Limb (tissue), 2 donors: ENCODE data around the gene DLK2.
A peak's percentile ranks its signal among the peaks of the same experiment; 100 is the strongest.
"Not testable (repeated sequence)": the region's sequence is repeated elsewhere in the genome, so short reads cannot be mapped to it uniquely, and the experiment has no call there.

Experiments
- DNase-seq, 2 donors: peaks; one replicate each; pipeline ENCODE4 v3.0.0-alpha.2; 2016; ENCODE audit errors: extremely low spot score in 2 of 2

The DLK2 gene

GRCh38 chr6:43481591-43482236 lies 26.4 kb upstream of the DLK2 start:
- no peak for DNase-seq

GRCh38 chr6:43481075-43481474 lies 25.7 kb upstream of the DLK2 start:
- DNase-seq = no peak

DNA sequence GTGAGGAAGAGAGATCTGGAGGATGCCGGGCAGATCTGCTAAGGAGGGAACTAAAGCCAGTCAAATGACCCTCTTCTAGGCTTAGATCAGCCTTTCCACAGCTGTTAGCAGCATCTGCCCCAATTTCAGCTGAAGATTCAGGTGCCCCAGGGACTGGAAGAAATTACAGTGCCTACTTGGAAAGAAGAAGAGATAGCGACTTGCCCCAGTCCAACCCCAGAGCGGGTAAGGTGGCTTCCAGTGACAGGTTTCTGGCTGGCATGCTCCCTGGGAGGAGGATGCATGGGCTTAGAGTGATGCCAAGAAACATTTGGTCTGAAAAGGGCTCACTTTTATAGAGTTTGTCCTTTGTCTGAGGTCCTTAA lies 22.6 kb upstream of the DLK2 start:
- no peak for DNase-seq

GRCh38 chr6:43477235-43478007 lies 22.1 kb upstream of the DLK2 start, which contains the start of gene TJAP1:
TSS of gene TJAP1 (plus strand) at chr6:43477570. CDS start at chr6:43499002, 21,432 bp downstream.
- DNase-seq = peak; percentile 85 to 99

- DNase-seq = no peak
Measured at GRCh38 chr6:43476746-43477145, 21.4 kb upstream of the DLK2 start.

GRCh38 chr6:43475516-43475915 lies 20.2 kb upstream of the DLK2 start:
- no peak for DNase-seq

DNA sequence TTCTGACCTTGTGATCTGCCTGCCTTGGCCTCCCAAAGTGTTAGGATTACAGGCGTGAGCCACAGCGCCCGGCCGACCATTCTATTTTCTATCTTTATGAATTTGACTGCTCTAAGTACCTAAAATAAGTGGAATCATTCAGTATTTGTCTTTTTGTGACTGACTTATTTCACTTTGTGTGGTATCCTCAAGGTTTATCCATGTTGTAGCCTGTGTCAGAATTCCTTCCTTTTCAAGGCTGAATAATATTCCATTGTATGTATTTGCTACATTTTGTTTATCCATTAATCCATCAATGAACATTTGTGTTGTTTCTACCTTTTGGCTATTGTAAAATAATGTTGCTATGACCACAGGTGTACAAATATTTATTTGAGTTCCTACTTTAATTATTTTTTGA lies 17.2 kb upstream of the DLK2 start:
- no peak for DNase-seq

GRCh38 chr6:43471399-43471798 lies 16.1 kb upstream of the DLK2 start:
- no peak for DNase-seq

DNA sequence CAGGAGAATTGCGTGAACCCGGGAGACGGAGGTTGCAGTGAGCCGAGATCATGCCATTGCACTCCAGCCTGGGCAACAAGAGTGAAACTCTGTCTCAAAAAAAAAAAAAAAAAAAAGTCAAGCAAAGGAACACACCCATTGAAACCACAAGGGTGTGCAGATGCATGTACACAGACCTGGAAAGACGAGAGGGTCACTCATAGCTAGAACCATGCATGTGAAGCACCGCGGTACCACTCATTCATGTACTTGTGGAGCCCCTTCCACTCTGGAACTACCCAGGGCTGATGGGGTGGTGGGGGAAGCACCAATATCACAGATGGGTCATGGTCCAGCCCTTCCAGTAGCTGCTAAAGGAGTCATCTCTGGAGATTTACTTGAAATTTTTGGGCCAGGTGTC lies 14.6 kb upstream of the DLK2 start:
- DNase-seq = no peak

DNA sequence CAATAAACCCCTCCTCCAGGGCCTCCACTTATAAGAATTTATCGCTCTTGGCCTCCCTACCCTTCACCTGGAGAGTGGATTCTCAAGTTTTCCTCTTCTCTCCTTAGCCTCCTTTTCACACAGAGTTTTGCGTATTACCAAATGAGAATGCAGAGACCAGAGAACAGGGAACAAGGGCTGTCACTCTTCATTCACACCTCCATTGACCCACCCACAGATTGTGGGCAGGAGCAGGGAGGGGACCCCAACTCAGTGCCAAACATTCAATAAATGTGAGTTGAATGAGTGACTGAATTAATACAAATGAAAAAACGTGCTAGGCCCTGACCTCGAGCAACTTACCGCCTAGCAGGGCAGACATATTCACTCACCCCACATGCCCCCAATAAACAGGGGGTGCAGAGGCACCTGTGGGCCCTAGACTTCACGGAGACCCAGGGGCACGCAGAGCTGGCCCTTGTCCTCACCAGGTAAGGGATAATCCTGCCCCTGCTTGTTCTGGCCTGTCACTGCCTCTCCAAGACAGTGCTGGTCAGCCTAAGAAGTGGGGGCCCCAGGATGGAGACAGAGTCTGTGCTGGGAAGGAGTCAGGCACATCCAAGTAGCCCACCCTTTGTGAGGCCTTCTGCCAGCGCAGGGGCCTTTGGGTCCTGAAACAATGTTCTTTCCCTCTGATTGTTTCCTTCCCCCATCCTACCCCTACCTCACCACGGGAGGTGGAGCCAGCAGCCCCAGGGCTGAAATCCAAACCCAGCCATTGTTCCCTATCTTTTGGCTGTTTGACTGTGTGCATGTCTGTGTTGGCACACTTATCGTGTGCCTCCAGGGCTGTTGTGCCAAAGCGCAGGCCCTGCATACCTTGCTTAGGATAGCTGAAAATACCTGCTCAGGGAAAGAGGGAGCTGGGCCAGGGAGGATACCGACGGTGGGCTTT lies 13.7 kb upstream of the DLK2 start:
- DNase-seq = no peak

- DNase-seq = no peak
Measured at GRCh38 chr6:43468240-43468639, 12.9 kb upstream of the DLK2 start.

DNA sequence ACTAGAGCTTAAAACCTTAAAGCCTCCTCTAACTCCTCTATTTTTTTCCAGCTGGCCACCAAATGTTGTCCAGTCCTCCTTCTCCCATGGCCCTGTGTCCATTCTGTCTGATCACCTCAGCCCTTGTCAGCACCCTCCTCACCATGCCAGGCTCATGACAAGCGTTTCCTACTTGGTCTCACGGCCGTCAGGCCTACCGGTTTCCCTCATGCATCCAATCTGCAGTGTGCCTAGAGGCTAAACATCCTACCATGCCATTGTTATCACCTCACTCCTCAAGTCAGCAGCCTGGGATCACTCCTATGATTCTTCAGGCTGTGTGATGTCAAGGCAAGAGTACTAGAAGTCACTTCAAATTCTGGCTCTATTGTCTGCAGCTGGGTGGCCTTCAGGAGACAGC lies 12.4 kb upstream of the DLK2 start:
- no peak for DNase-seq

DNA sequence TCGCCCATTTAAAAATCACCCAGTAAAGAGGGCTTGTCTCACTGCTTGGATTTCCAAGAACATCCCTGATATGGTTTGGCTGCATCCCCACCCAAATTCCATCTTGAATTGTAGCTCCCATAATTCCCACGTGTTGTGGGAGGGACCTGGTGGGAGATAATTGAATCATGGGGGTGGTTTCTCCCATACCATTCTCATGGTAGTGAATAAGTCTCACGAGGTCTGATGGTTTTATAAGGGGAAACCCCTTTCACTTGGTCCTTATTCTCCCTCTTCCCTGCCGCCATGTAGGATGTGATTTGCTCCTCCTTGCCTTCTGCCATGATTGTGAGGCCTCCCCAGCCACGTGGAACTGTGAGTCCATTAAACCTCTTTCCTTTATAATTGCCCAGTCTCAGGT lies 11.9 kb upstream of the DLK2 start:
- not testable (repeated sequence) for DNase-seq

DNA sequence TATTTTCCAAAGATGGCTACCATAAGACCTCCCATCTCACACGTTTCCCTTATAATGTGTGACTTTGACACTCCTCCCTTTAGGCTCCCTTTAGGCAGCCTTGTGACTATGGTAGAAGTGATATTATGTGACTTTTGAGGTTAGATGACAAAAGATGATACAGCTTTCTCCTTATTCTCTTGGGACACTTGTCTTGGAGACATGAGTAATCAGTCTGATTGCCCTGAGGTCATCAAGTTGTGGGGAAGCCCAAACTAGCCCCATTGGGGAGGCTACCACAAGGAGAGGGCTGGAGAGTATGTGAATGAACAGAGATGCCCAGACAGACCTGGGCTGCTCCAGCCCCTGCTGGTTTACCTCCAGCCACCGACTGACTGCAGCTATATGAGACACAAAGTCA lies 10.6 kb upstream of the DLK2 start:
- DNase-seq = no peak

DNA sequence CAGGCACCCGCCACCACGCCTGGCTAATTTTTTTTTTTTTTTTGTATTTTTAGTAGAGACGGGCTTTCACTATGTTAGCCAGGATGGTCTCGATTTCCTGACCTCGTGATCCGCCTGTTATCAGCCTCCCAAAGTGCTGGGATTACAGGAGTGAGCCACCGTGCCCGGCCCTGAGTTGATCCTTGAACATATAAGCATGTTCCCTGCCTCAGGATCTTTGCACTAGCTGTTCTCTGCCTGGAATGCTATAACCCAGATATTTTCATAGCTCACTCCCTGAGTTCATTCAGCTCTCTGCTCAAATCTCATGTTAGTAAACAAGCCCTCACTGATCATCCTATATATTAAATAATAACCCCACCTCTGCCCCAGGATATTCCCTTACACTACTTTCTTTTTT lies 9.0 kb upstream of the DLK2 start:
- DNase-seq = no peak

- DNase-seq = no peak
Measured at GRCh38 chr6:43461936-43462335, 6.6 kb upstream of the DLK2 start.

DNA sequence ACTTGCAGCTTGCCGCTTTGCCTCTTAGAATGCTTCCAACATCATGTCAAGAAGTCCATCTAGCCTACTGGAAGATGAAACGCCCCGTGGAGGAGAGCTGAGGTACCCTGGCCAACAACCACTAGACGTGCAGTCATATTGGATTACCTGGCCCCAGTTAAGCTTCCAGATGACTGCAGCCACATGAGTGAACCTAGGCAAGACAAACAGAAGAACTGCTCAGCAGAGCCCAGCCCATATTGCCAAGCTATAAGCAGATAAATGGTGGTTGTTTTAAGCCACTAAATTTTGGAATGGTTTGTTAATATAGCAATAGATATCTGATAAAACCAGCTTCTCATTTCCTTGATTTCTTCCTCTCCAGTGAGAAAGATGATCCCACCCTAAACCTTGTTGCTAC lies 4.7 kb upstream of the DLK2 start:
- no peak for DNase-seq

DNA sequence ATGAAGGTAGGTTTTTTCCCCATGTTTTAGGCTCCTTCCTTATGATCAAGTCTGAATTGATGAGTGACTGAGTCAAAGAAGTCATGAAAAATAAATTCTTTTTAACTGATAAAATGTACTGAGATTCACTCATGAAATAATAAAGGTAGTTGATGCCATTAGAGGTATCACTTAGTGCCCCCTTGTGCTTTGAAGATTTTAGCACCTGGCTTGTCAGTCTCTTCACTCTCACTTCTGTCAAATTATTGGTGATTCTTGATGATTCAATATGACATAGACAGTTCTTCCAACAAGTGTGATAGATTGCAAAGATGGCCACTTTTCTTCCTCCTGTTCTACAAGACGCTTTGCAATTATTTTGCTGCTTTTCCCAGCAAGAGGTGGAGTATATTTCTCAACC lies 4.2 kb upstream of the DLK2 start:
- DNase-seq = no peak

GRCh38 chr6:43458154-43458553 lies 2.8 kb upstream of the DLK2 start:
- not testable (repeated sequence) for DNase-seq

- DNase-seq = no peak
Measured at GRCh38 chr6:43457643-43458042, 2.3 kb upstream of the DLK2 start.

GRCh38 chr6:43454696-43455530 lies 435 bp downstream of the DLK2 start:
- peak; percentile 63 to 88 for DNase-seq
